Stimulated activated CD8-positive, alpha-beta memory T cell treated with anti-CD3 and anti-CD28 coated beads, Interleukin-4, amount 100 ng/mL, for 4 hours (primary cell): Measurements from ENCODE around the gene FAM174C.
"Not testable (repeated sequence)": the region's sequence is repeated elsewhere in the genome, so short reads cannot be mapped to it uniquely, and the experiment has no call there.

Experiments used
- DNase-seq, 2 donors: peaks; one replicate each; pipeline ENCODE4 v3.0.0-alpha.2; 2020; ENCODE audit warnings: low read depth in 2 of 2, low spot score in 1 of 2

FAM174C gene

GRCh38 chr19:1317274-1318003, 42.1 kb downstream of the FAM174C start:
- DNase-seq = no peak

- no peak for DNase-seq
Observed at GRCh38 chr19:1318678-1319471, 43.5 kb downstream of the FAM174C start.

GRCh38 chr19:1320282-1320650, 44.9 kb downstream of the FAM174C start:
- not testable (repeated sequence) for DNase-seq

- DNase-seq = no peak
Observed at GRCh38 chr19:1321539-1321938, 46.2 kb downstream of the FAM174C start.

- no peak for DNase-seq
Observed at GRCh38 chr19:1322198-1322981, 47.1 kb downstream of the FAM174C start.

GRCh38 chr19:1324249-1324805, 49.0 kb downstream of the FAM174C start:
- no peak for DNase-seq

GRCh38 chr19:1324806-1325567, 49.7 kb downstream of the FAM174C start:
- DNase-seq = no peak

GRCh38 chr19:1325568-1326294, 50.4 kb downstream of the FAM174C start:
- no peak for DNase-seq

- DNase-seq = no peak
Observed at GRCh38 chr19:1327125-1327524, 51.8 kb downstream of the FAM174C start.
